ENCODE results near the gene ACIN1. TPM values are rescaled to one million over a fixed set of nuclear protein-coding genes. Genes with fewer than 3 reads are reported as not detected.

Gene ACIN1
- total and polyA plus RNA-seq, 10 donors: 59.2 to 228 (median 186) TPM

GRCh38 chr14:23009483-23009938 is 85.4 kb downstream of the ACIN1 start:
- peak overlapping the region; percentile 69 to 96 (median 90) for H3K27ac ChIP-seq
- H3K36me3 ChIP-seq: no peaks in the 10 kb centered on the region
- peaks cover 16 to 48% (median 36%) of the 10 kb centered on the region in 6 donors for H3K4me1 ChIP-seq
- no peaks in the 10 kb centered on the region for H3K27me3 ChIP-seq (replicated peaks in 1 of 7)
- no peaks in the 10 kb centered on the region for H3K9me3 ChIP-seq
- TF ChIP-seq POLR2A (IDR thresholded peaks at IDR 0.05): no peak
- TF ChIP-seq CTCF (IDR thresholded peaks at IDR 0.05 in 8 of 11, conservative IDR thresholded peaks at IDR 0.05 in 3 of 11): no peak
- no peak for TF ChIP-seq POLR2AphosphoS5 (IDR thresholded peaks at IDR 0.05)
- 7 to 20% (median 11%) methylated on average over 8 of the region's 8 CpGs for WGBS, 5 donors
- DNase-seq: no peak
- peak overlapping the region; percentile 38 to 80 (median 51) for H3K4me3 ChIP-seq
- intact Hi-C loops (cut with DNase I; ENCODE audit: low total_unique reads): no loop called here

- peaks cover 16 to 48% (median 36%) of the 10 kb centered on the region in 6 donors for H3K4me1 ChIP-seq
- no peaks in the 10 kb centered on the region for H3K9me3 ChIP-seq
- peak overlapping the region in 2 of 8 donors; percentile 61 to 80 for H3K4me3 ChIP-seq
- H3K27ac ChIP-seq: peak overlapping the region in 6 of 8 donors; percentile 3 to 96 (median 89)
- H3K36me3 ChIP-seq: no peaks in the 10 kb centered on the region
- intact Hi-C loops (cut with DNase I; ENCODE audit: low total_unique reads): no loop called here
- H3K27me3 ChIP-seq (replicated peaks in 1 of 7): no peaks in the 10 kb centered on the region
- DNase-seq: no peak
- TF ChIP-seq POLR2AphosphoS5 (IDR thresholded peaks at IDR 0.05) (no peak), CTCF (IDR thresholded peaks at IDR 0.05 in 8 of 11, conservative IDR thresholded peaks at IDR 0.05 in 3 of 11) (no peak), POLR2A (IDR thresholded peaks at IDR 0.05) (no peak)
- WGBS, 5 donors: 12 to 24% (median 15%) methylated on average over 3 of the region's 3 CpGs
Observed at GRCh38 chr14:23008831-23009230, 86.1 kb downstream of the ACIN1 start.

Other genes starting within 250 kb of the ACIN1 start
- gene LRP10, start 223.4 kb downstream of the ACIN1 start, total RNA-seq: 100 to 1,000 TPM in 6 of 7 donors, 10 to 100 TPM in 1; 99.6 to 205 (median 110) TPM
- 10 to 100 TPM in 1 of 3 donors, 1 to 10 TPM in 2; 7.9 to 22.3 (median 8.9) TPM for gene LRP10, start 223.4 kb downstream of the ACIN1 start, polyA plus RNA-seq
- 1 to 10 TPM; 1.4 to 5.8 (median 3.0) TPM for gene REM2, start 211.9 kb downstream of the ACIN1 start, total RNA-seq
- gene REM2, start 211.9 kb downstream of the ACIN1 start, polyA plus RNA-seq: 1 to 10 TPM; 2.2 to 5.2 (median 3.4) TPM
- gene RBM23, start 176.0 kb downstream of the ACIN1 start, total RNA-seq: 100 to 1,000 TPM in 4 of 7 donors, 10 to 100 TPM in 3; 84.9 to 875 (median 103) TPM
- gene RBM23, start 176.0 kb downstream of the ACIN1 start, polyA plus RNA-seq: 10 to 100 TPM; 19.0 to 40.3 (median 32.7) TPM
- 10 to 100 TPM; 31.1 to 44.7 (median 40.6) TPM for gene PRMT5, start 165.8 kb downstream of the ACIN1 start, total RNA-seq
- 10 to 100 TPM; 18.6 to 30.6 (median 24.9) TPM for gene PRMT5, start 165.8 kb downstream of the ACIN1 start, polyA plus RNA-seq
- gene HAUS4, start 138.0 kb downstream of the ACIN1 start, total RNA-seq: 10 to 100 TPM; 37.7 to 83.5 (median 50.6) TPM
- gene HAUS4, start 138.0 kb downstream of the ACIN1 start, polyA plus RNA-seq: 10 to 100 TPM; 21.1 to 44.3 (median 31.5) TPM
- 10 to 100 TPM in 1 of 7 donors, 1 to 10 TPM in 6; 1.4 to 11.0 (median 5.3) TPM for gene AJUBA, start 112.6 kb downstream of the ACIN1 start, total RNA-seq
- 1 to 10 TPM in 1 of 3 donors, under 1 TPM in 2; 0.63 to 2.1 (median 0.68) TPM for gene AJUBA, start 112.6 kb downstream of the ACIN1 start, polyA plus RNA-seq
- 10 to 100 TPM in 6 of 7 donors, 1 to 10 TPM in 1; 7.3 to 27.0 (median 11.3) TPM for gene C14orf93, start 85.0 kb downstream of the ACIN1 start, total RNA-seq
- gene C14orf93, start 85.0 kb downstream of the ACIN1 start, polyA plus RNA-seq: 1 to 10 TPM; 7.5 to 8.8 (median 8.0) TPM
- 10 to 100 TPM; 43.1 to 72.3 (median 55.1) TPM for gene PSMB5, start 60.2 kb downstream of the ACIN1 start, total RNA-seq
- 10 to 100 TPM; 36.5 to 80.1 (median 60.9) TPM for gene PSMB5, start 60.2 kb downstream of the ACIN1 start, polyA plus RNA-seq
- not detected for gene PSMB11, start 52.9 kb downstream of the ACIN1 start, total RNA-seq
- under 1 TPM in 1 of 3 donors, not detected in 2; 0.03 TPM for gene PSMB11, start 52.9 kb downstream of the ACIN1 start, polyA plus RNA-seq
- gene CDH24, start 37.6 kb downstream of the ACIN1 start, total RNA-seq: 1 to 10 TPM; 2.6 to 9.4 (median 6.5) TPM
- 1 to 10 TPM; 1.3 to 6.3 (median 3.1) TPM for gene CDH24, start 37.6 kb downstream of the ACIN1 start, polyA plus RNA-seq
- gene C14orf119, start 369 bp upstream of the ACIN1 start, total RNA-seq: 10 to 100 TPM; 34.3 to 43.2 (median 37.8) TPM
- 10 to 100 TPM; 28.0 to 47.0 (median 40.2) TPM for gene C14orf119, start 369 bp upstream of the ACIN1 start, polyA plus RNA-seq
- not detected for gene CIROP, start 9.9 kb upstream of the ACIN1 start, total RNA-seq
- not detected for gene CIROP, start 9.9 kb upstream of the ACIN1 start, polyA plus RNA-seq
- 1 to 10 TPM in 4 of 7 donors, under 1 TPM in 3; 0.64 to 9.6 (median 1.6) TPM for gene CEBPE, start 24.1 kb upstream of the ACIN1 start, total RNA-seq
- gene CEBPE, start 24.1 kb upstream of the ACIN1 start, polyA plus RNA-seq: 1 to 10 TPM; 1.2 to 3.5 (median 1.3) TPM
- 100 to 1,000 TPM in 1 of 7 donors, 10 to 100 TPM in 6; 23.5 to 106 (median 68.0) TPM for gene SLC7A8, start 88.5 kb upstream of the ACIN1 start, total RNA-seq
- gene SLC7A8, start 88.5 kb upstream of the ACIN1 start, polyA plus RNA-seq: 1 to 10 TPM; 3.5 to 8.7 (median 6.7) TPM
- not detected for gene RNF212B, start 142.8 kb upstream of the ACIN1 start, total RNA-seq
- gene RNF212B, start 142.8 kb upstream of the ACIN1 start, polyA plus RNA-seq: not detected
- gene HOMEZ, start 191.0 kb upstream of the ACIN1 start, total RNA-seq: 10 to 100 TPM in 2 of 7 donors, 1 to 10 TPM in 5; 7.3 to 13.0 (median 9.1) TPM
- 1 to 10 TPM; 3.1 to 5.4 (median 5.0) TPM for gene HOMEZ, start 191.0 kb upstream of the ACIN1 start, polyA plus RNA-seq
- 10 to 100 TPM; 18.6 to 31.7 (median 20.8) TPM for gene PPP1R3E, start 207.7 kb upstream of the ACIN1 start, total RNA-seq
- gene PPP1R3E, start 207.7 kb upstream of the ACIN1 start, polyA plus RNA-seq: 10 to 100 TPM; 22.1 to 36.7 (median 30.3) TPM
- gene BCL2L2, start 211.7 kb upstream of the ACIN1 start, total RNA-seq: 10 to 100 TPM; 16.7 to 34.6 (median 24.9) TPM
- 10 to 100 TPM in 1 of 3 donors, 1 to 10 TPM in 2; 5.4 to 19.2 (median 7.5) TPM for gene BCL2L2, start 211.7 kb upstream of the ACIN1 start, polyA plus RNA-seq
- gene PABPN1, start 226.3 kb upstream of the ACIN1 start, total RNA-seq: 100 to 1,000 TPM in 4 of 7 donors, 10 to 100 TPM in 3; 52.1 to 152 (median 132) TPM
- 100 to 1,000 TPM; 118 to 146 (median 132) TPM for gene PABPN1, start 226.3 kb upstream of the ACIN1 start, polyA plus RNA-seq

Measured in spleen (tissue), 11 donors.